ENCODE data around the gene MYCL.

The MYCL gene

DNA sequence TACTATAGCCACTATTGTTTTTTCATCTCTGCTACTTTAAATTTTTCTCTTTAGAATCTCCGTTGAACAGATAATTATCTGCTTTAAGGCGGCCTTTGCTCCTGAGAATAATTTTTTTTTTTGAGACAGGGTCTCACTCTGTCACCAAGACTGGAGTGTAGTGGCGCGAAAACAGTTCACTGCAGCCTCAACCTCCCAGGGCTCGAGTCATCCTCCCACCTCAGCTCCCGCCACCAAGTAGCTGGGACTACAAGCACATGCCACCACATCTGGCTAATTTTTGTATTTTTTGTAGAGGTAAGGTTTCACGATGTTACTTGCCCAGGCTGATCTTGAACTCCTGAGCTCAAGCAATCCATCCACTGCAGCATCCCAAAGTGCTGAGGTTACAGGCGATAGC lies 47.0 kb downstream of the MYCL start:
- DNase-seq (ENCODE audit: low read depth, low spot score): no peak

DNA sequence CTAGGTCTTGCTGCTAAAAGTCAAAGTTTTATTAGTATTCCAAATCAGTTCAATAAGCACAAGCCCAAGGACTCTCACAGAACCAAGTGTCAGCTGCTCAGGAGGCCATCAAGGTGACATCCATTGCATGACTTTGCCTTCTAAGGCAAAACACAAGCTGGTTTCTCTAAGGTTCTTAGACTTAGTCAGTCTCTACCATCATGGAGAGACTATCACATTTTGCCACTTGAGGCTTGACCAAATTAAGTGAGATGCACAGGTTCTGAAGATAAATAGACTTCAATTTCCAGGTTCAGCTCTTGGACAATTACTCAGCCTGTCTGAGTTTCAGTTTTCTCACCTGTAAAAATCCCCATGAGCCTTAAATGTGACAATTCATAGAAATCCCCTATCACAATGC lies 47.4 kb downstream of the MYCL start:
- DNase-seq (ENCODE audit: low read depth, low spot score): no peak

DNA sequence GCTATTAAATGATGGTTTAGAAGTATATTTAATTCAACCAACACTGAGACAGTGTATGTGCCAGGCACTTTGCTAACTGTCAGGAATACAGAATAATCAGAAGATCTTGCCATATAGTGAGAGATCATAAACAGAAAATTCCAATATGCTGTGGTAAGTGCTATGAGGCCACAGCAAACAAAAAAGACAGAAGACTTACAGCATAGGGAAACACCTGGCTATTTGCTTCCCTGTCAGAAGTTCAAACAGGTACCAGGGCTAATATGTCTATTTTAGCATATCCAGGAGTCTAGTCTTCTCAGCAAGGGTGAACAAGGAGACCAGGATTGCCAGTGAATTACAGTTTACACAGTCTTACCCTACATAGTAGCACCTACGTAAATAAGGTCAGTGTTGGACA lies 48.8 kb downstream of the MYCL start:
- DNase-seq (ENCODE audit: low read depth, low spot score): no peak

DNA sequence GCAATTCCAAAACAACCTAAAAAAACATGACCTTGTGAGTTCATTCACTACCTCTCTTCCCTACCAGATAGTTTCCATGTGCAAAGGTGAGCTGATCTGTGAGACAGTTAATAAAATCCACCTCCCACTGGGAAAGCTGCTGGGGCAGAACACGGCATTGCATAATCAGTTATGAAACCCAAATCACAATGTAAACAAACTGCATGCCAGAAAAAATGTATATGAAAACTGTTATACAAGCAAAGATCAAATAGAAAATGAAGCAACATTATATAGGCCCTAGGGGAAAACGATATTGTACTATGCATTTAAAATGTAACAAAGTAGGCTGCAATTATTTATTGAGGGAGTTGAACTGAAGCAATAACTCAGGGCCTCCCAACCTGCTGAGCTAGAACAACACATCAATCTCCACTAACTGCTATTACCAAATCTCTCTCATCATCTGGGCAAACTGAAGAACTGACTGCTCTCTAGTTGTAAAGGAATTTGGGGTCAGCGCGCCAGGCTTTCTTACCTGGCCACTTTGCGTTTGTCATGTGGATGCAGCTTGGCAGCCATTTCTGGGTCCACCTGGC lies 49.4 kb downstream of the MYCL start:
- no peak for DNase-seq (ENCODE audit: low read depth, low spot score)

DNA sequence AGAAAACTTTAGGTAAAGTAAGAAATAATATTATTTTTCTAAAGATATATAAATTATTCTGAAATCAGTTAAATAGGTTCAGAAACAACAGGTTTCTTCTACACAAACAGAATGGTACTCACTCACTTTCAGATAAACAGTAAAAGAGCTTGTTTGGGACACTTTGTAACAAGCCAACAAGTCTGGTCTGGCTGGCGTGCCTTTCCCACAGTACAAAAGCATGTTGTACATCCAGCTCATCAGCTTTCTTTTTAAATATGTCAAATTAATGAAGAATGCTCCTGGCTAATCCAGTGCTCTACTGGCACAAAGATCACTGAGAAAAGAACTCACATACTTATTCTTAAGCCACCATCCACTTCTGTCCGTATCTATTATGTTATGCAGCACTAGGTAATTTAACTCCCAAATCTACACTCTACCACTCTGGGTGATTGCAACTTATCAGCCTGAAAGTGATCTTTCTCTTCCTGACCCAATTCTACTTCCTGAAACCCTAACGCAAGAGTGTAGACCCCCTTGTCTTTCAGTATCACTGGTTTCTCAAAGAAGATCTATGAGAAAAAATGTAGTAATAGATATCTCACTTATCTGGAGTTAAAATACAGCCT lies 51.0 kb downstream of the MYCL start:
- DNase-seq (ENCODE audit: low read depth, low spot score): no peak

DNA sequence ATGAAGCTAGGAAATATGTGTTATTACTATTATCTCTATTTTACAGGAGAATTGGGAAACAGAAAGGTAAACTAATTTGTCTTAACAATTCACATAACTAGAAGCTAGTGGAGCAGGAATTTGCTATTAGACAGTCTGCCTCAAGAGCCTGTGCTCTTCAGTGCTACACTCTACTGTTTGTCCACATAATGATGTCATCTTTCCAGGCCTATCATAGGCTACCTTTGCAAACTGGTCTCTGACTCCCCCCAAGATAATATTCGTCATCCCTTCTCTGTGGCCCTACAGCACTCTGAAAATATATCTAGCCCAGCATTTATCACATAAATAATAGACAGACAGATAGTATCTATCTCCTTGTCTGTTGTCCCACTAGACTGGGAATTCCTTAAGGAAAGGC lies 52.5 kb downstream of the MYCL start:
- DNase-seq (ENCODE audit: low read depth, low spot score): no peak

DNA sequence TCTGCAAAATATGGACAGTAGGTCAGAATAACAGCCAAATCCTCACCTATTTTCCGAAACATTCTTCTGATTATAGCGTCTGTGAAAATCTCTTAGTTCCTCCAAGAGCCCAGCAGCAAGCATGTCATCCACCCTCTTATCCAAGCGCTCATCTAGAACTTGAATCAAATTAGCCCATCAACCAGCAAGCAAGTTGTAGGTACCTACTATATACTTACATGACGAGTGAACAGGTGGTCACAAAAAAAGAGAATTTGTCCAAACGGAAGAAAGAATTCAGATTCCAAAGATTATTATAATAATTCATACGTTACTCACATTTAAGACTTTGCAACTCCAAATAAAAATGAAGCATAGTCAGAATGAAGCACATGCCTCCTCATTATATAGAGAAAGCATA lies 53.8 kb downstream of the MYCL start:
- no peak for DNase-seq (ENCODE audit: low read depth, low spot score)

DNA sequence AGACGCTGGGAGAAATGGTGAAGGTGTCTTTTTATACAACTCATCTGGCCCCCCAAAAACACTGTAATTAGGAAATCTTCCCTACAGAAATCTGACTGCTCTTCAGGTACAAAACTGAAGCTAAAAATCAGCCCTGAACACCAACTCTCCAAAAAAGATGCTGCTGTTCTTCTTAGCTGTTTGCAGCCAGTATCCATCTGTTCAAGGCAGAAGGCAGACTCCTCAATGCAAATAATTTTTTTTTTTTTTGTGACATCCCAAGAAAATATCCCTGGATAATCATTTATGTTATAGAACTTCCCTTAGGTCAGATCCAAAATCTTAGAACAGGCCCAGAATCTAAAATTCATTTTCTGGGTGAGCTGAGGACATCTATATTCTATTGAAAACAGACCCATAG lies 54.9 kb downstream of the MYCL start:
- DNase-seq (ENCODE audit: low read depth, low spot score): no peak

DNA sequence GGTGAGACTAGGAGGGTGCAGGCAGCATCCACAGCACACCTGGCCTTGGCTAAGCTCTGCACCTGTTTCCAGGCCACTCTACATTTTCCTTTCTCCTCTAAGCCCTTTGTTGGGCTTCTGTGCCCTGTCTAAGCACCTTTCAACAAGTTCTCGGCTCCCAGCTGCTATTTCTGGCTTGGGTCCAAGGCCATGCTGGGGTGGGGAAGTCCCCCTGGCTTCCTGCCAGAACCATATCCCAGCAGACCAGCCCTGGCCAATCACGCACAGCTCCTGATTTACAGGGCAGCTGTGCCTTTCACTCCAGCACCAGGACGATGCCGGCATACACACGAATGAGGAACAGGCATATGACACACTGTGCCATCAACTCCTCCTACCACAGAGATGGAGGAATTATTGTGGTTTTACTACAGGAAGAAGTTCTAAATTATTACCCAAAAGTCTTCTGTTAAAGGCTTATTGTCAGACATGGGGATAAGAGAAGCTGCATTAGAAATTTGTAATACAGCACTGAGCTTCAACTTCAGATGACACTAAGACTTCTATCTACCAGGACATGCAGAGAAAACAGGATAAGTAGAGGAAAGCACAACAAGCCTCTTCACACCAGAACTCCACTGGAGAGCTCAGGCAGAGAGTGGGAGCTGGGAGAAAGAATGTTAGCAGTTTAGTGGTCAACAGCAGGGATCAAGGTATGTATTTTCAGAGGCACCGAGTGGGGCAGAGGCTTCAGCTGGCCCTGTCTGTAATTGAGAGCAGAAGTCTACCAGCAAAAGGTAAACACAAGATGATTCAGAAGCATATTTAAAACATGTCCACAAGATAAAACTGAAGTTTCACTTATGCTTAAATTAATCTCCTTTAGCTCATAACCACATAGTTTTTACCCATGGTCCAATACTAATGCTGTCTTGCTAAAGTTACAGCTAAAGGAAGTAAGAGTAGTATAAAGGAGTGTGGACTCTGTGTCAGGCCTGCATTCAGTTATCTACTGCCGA lies 55.8 kb downstream of the MYCL start:
- peak; percentile 94 for DNase-seq (ENCODE audit: low read depth, low spot score)

Data from astrocyte of the hippocampus (primary cell).